Measurements from ENCODE around the gene DYNLT5. TPM values are rescaled to one million over a fixed set of nuclear protein-coding genes. Genes with fewer than 3 reads are reported as not detected.

The DYNLT5 gene, protein sequence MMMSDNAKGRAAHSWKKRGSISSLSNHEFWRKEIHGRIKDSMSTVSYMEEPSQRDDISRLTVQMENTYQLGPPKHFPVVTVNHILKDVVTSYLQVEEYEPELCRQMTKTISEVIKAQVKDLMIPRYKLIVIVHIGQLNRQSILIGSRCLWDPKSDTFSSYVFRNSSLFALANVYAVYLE
- total RNA-seq = 0.60 TPM in 1 of 2 replicates, not detected in the other
- long read RNA-seq = 0 reads

DNA sequence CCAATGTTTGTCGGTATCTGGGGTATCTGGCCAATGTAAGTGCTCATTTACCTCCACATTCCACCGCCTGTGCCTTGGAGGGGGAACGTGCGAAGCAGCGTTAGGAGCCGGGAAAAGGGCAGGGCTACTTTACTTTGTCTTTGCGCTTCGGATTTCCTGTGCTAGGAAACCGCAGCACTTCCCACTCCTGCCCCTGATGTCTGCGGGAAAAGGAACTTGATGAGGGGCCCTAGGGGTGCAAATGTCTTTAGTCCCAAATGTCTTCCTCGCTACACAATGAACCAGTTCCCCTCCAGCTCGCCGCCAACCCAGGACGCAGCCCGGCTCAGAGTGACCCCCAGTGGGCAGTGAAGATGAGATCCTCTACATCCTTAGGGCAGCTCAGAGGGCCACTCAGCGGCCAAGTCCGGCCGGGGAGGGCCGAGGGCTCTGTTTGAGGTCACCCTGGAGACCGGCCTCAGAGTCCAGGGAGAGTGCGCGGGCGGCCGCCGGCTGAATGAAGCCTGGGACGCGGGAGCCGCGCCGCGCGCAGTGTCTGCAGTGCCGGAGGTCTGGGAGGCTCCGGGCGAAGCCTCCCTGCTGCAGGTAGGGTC, at the start of gene DYNLT5:
Gene DYNLT5 (plus strand): TSS at position 460 of the 593 bp plus-strand sequence. CDS start 2,200 bp downstream, outside the sequence.
- peaks cover 29% of the 10 kb centered on the region for H3K27me3 Mint-ChIP-seq
- H3K9me3 Mint-ChIP-seq (ENCODE audit: low read depth) = no peaks in the 10 kb centered on the region
- peak; percentile 34 for DNase-seq (ENCODE audit: low spot score, unreplicated experiment)
- peak within 1 kb of the TSS; percentile 55 for H3K27ac Mint-ChIP-seq
- TF ChIP-seq, protein P1, sequence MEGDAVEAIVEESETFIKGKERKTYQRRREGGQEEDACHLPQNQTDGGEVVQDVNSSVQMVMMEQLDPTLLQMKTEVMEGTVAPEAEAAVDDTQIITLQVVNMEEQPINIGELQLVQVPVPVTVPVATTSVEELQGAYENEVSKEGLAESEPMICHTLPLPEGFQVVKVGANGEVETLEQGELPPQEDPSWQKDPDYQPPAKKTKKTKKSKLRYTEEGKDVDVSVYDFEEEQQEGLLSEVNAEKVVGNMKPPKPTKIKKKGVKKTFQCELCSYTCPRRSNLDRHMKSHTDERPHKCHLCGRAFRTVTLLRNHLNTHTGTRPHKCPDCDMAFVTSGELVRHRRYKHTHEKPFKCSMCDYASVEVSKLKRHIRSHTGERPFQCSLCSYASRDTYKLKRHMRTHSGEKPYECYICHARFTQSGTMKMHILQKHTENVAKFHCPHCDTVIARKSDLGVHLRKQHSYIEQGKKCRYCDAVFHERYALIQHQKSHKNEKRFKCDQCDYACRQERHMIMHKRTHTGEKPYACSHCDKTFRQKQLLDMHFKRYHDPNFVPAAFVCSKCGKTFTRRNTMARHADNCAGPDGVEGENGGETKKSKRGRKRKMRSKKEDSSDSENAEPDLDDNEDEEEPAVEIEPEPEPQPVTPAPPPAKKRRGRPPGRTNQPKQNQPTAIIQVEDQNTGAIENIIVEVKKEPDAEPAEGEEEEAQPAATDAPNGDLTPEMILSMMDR (IDR thresholded peaks at IDR 0.05; ENCODE audit: unreplicated experiment) = no peak
- peaks cover 5% of the 10 kb centered on the region for H3K4me1 Mint-ChIP-seq (ENCODE audit: low read depth)
- H3K36me3 Mint-ChIP-seq (ENCODE audit: insufficient read depth) = no peaks in the 10 kb centered on the region
- peak within 1 kb of the TSS; percentile 66 for H3K4me3 Mint-ChIP-seq (ENCODE audit: low read depth)

DNA sequence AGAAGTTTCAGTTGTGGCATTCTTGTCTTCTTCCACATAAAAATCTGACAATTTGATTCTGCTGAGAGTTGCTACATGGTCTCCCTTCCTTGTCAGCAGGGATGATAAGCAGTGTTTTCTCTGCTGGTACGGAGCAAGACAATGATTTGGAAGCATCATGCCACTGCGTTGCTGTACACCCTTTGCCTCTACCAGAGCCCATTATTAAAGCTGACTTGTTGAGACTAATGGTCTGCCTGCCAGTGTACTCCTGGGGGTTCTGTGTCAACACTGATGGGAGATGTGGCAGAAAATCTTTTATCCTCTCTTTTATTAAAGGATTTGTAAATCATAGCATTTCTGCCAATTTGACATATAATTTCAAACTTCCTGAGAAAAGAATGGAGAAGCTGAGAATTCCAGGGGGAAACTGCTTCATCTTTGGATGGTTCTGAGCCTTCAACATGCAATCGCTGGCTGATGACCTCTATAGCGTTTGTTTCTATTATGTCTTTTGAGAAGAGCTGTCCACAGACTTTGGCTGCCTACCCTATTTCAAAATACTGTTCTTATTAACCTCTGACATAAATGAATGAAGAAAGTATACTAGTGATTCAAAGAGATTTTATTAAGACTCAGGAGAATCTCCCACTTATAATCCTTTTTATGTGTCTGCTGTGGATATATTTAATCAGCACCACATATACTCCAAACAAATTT, 47.9 kb upstream of the DYNLT5 start:
- Mint-ChIP-seq H3K9me3 (ENCODE audit: low read depth) (no peaks in the 10 kb centered on the region), H3K27me3 (no peaks in the 10 kb centered on the region), H3K27ac (no peak overlapping the region), H3K36me3 (ENCODE audit: insufficient read depth) (no peaks in the 10 kb centered on the region), H3K4me1 (ENCODE audit: low read depth) (peaks cover 15% of the 10 kb centered on the region), H3K4me3 (ENCODE audit: low read depth) (no peak overlapping the region)
- no peak for DNase-seq (ENCODE audit: low spot score, unreplicated experiment)
- TF ChIP-seq, protein P1 (IDR thresholded peaks at IDR 0.05; ENCODE audit: unreplicated experiment) = no peak

DNA sequence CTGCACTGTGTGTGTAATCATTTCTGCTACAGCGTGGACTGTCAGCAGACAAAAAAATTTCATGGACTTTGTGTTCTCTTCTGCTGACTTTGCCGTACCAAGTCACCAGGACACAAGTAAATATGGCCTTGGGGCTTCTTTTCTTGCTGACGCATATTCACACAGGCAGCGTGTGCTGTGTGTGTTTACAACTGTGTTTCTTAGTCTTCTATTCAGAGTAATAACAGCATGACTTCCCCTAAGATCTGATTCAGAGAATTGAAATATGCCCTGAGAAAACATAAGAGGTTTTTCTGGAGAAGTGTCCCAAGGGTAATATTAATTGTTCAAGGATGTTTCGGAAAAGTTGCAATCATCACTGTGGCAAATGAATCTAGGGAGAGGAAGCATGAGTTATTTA, 47.1 kb upstream of the DYNLT5 start:
- H3K27ac Mint-ChIP-seq = no peak overlapping the region
- H3K4me1 Mint-ChIP-seq (ENCODE audit: low read depth) = peaks cover 15% of the 10 kb centered on the region
- no peaks in the 10 kb centered on the region for H3K27me3 Mint-ChIP-seq
- H3K36me3 Mint-ChIP-seq (ENCODE audit: insufficient read depth) = no peaks in the 10 kb centered on the region
- H3K9me3 Mint-ChIP-seq (ENCODE audit: low read depth) = no peaks in the 10 kb centered on the region
- DNase-seq (ENCODE audit: low spot score, unreplicated experiment) = no peak
- H3K4me3 Mint-ChIP-seq (ENCODE audit: low read depth) = no peak overlapping the region
- TF ChIP-seq, protein P1 (IDR thresholded peaks at IDR 0.05; ENCODE audit: unreplicated experiment) = no peak

DNA sequence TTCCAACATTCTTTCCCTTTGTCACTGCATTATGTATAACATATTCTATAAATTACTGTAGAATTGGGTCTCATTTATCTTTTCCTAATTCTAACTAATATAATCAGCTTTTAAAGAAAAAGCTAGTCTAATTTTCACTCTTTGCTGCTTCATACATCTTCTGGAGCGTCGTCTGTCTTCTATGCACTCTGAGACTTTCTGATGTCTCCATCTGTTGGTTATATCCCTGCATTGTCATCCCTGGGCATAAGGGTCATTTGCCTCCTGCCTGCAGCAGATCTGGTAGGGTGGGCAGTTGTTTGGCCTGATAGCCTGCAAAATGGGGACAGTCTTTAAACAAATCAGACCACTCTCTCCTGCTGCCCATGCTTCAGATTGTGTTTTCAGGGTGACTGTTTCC, 40.8 kb upstream of the DYNLT5 start:
- Mint-ChIP-seq H3K27me3 (no peaks in the 10 kb centered on the region), H3K4me3 (ENCODE audit: low read depth) (no peak overlapping the region), H3K9me3 (ENCODE audit: low read depth) (no peaks in the 10 kb centered on the region), H3K27ac (no peak overlapping the region), H3K4me1 (ENCODE audit: low read depth) (peaks cover 2% of the 10 kb centered on the region), H3K36me3 (ENCODE audit: insufficient read depth) (no peaks in the 10 kb centered on the region)
- TF ChIP-seq, protein P1 (IDR thresholded peaks at IDR 0.05; ENCODE audit: unreplicated experiment) = no peak
- no peak for DNase-seq (ENCODE audit: low spot score, unreplicated experiment)

DNA sequence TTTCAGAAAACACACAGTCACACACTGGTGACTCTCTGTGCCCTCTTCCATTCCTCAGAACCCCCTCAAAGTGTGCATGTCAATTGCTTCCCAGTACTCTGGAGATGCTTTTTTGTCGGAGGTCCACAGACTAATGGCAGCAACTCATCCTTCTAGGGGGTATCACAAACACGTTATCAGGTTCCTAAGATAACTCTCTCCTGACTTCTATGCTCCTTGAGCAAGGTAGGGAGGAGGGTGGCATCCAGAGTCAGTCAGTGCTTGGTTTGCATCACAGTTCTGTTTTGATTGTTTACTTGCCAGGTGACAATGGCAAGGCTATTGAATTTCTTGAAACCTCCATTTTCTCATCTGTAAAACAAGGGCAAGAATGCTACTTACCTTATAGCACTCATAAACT, 39.4 kb upstream of the DYNLT5 start:
- no peaks in the 10 kb centered on the region for H3K36me3 Mint-ChIP-seq (ENCODE audit: insufficient read depth)
- no peaks in the 10 kb centered on the region for H3K9me3 Mint-ChIP-seq (ENCODE audit: low read depth)
- no peaks in the 10 kb centered on the region for H3K27me3 Mint-ChIP-seq
- H3K4me3 Mint-ChIP-seq (ENCODE audit: low read depth) = no peak overlapping the region
- peaks cover 2% of the 10 kb centered on the region for H3K4me1 Mint-ChIP-seq (ENCODE audit: low read depth)
- DNase-seq (ENCODE audit: low spot score, unreplicated experiment) = no peak
- no peak overlapping the region for H3K27ac Mint-ChIP-seq
- TF ChIP-seq, protein P1 (IDR thresholded peaks at IDR 0.05; ENCODE audit: unreplicated experiment) = no peak
